Smooth muscle cell (in vitro differentiated cells): ENCODE data around the gene RTN3. TPM values are rescaled to one million over a fixed set of nuclear protein-coding genes. Genes with fewer than 3 reads are reported as not detected.

Source experiments
- DNase-seq: peaks from one replicate; lab custom pipeline; 2025; ENCODE audit not compliant: unreplicated experiment; lab: John Stamatoyannopoulos, UW
- H2AFZ ChIP-seq: fragments of 200-600 bp; sonication (generic); 2 replicates; pipeline ENCODE4 v1.6.0; 2016; ENCODE audit warnings: antibody characterized with exemption, low read depth, mild to moderate bottlenecking
- H3F3A ChIP-seq: fragments of 200-600 bp; sonication (generic); 2 replicates; pipeline ENCODE4 v1.6.0; 2017; ENCODE audit warnings: antibody characterized with exemption, low read depth
- H3K27ac ChIP-seq: fragments of 200-600 bp; sonication (generic); 2 replicates; pipeline ENCODE4 v1.5.1; 2016; ENCODE audit warnings: low read depth, mild to moderate bottlenecking
- H3K27me3 ChIP-seq: fragments of 200-600 bp; sonication (generic); 2 replicates; pipeline ENCODE4 v1.6.1; 2016; ENCODE audit warnings: low read depth, mild to moderate bottlenecking
- H3K36me3 ChIP-seq: fragments of 200-600 bp; sonication (generic); 2 replicates; pipeline ENCODE4 v1.5.1; 2016; ENCODE audit warnings: low read depth
- H3K4me1 ChIP-seq: fragments of 200-600 bp; sonication (generic); 2 replicates; pipeline ENCODE4 v1.5.1; 2016; ENCODE audit warnings: low read depth
- H3K4me2 ChIP-seq: fragments of 200-600 bp; sonication (generic); 2 replicates; pipeline ENCODE4 v1.6.0; 2016; ENCODE audit warnings: mild to moderate bottlenecking
- H3K4me3 ChIP-seq: fragments of 200-600 bp; sonication (generic); 2 replicates; pipeline ENCODE4 v1.5.1; 2016; ENCODE audit warnings: mild to moderate bottlenecking
- H3K79me2 ChIP-seq: fragments of 200-600 bp; sonication (generic); 2 replicates; pipeline ENCODE4 v1.6.0; 2016; ENCODE audit warnings: low read depth, mild to moderate bottlenecking
- H3K9ac ChIP-seq: fragments of 200-600 bp; sonication (generic); 2 replicates; pipeline ENCODE4 v1.6.0; 2016; ENCODE audit warnings: low read depth
- H3K9me3 ChIP-seq: fragments of 200-600 bp; sonication (generic); replicated peaks from 2 replicates; pipeline ENCODE4 v1.5.1; 2016; ENCODE audit warnings: low read depth
- H4K20me1 ChIP-seq: fragments of 200-600 bp; sonication (generic); 2 replicates; pipeline ENCODE4 v1.6.0; 2016; ENCODE audit warnings: low read depth
- WGBS: methylation state at CpG from one replicate; pipeline ENCODE4 v1.1.7; 2016; ENCODE audit warnings: low lambda C conversion rate; 5-methylcytosine and 5-hydroxymethylcytosine counted together
- polyA plus RNA-seq: library from polyadenylated mRNA; unstranded; fragments of >200 nt; fragmentation: Nextera tagmentation; extraction: Ambion mirVana; gene quantifications from 2 replicates; pipeline ENCODE4 v1.2.1, GENCODE V29; 2016
- small RNA-seq: library from RNA; depleted of rRNA; stranded (forward); fragments of <200 nt; gene quantifications from one replicate; pipeline ENCODE3, GENCODE V24; 2014
- total RNA-seq: library from RNA; depleted of rRNA; stranded (reverse); fragments of >200 nt; gene quantifications from 2 replicates; pipeline ENCODE4 v1.2.3, GENCODE V29; 2014
- TF ChIP-seq, protein P1 (sequence below): fragments of 200-600 bp; sonication (generic); IDR thresholded peaks from 2 replicates; pipeline ENCODE4 v1.5.1; 2017; ENCODE audit warnings: borderline replicate concordance, mild to moderate bottlenecking, antibody characterized with exemption; ENCODE audit not compliant: insufficient read depth, poor library complexity, severe bottlenecking

Gene RTN3
- total and polyA plus RNA-seq, 2 experiments from 2014 or later = 43.5 to 64.9 TPM

DNA sequence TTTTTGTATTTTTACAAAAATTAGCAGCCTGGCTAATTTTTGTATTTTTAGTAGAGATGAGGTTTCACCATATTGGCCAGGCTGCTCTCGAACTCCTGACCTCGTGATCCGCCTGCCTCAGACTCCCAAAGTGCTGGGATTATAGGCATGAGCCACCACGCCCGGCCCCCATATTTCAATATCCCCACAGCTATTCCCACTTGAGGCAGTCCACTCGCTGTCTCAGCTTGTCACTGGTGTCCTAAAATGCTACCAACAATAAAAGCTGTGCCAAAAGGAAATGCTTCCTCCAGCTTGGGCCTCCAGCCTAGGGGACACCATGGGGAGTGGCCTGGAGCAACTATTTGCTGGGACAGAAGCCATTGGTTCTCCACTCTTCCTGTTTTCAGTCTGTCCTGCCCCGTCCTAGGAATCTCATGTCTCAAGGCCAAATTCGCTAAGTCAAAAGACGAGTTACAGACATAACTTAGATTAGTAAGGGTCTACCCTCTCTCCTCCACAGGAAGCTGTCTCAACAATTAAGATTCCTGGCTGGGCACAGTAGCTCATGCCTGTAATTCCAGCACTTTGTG lies 124.6 kb downstream of the RTN3 start:
- no peaks in the 10 kb centered on the region for H3K79me2 ChIP-seq
- DNase-seq = no peak
- no peaks in the 10 kb centered on the region for H3K36me3 ChIP-seq
- H3K9me3 ChIP-seq = no peaks in the 10 kb centered on the region
- no peak overlapping the region for H3K9ac ChIP-seq
- no peak overlapping the region for H3K27ac ChIP-seq
- 69% methylated on average over 9 of the region's 9 CpGs for WGBS
- H3K4me1 ChIP-seq = no peaks in the 10 kb centered on the region
- no peak overlapping the region for H2AFZ ChIP-seq
- TF ChIP-seq, protein P1, sequence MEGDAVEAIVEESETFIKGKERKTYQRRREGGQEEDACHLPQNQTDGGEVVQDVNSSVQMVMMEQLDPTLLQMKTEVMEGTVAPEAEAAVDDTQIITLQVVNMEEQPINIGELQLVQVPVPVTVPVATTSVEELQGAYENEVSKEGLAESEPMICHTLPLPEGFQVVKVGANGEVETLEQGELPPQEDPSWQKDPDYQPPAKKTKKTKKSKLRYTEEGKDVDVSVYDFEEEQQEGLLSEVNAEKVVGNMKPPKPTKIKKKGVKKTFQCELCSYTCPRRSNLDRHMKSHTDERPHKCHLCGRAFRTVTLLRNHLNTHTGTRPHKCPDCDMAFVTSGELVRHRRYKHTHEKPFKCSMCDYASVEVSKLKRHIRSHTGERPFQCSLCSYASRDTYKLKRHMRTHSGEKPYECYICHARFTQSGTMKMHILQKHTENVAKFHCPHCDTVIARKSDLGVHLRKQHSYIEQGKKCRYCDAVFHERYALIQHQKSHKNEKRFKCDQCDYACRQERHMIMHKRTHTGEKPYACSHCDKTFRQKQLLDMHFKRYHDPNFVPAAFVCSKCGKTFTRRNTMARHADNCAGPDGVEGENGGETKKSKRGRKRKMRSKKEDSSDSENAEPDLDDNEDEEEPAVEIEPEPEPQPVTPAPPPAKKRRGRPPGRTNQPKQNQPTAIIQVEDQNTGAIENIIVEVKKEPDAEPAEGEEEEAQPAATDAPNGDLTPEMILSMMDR = no peak
- no peak overlapping the region for H3K4me3 ChIP-seq
- H3K4me2 ChIP-seq = no peak overlapping the region
- H3F3A ChIP-seq = no peaks in the 10 kb centered on the region
- H3K27me3 ChIP-seq = no peaks in the 10 kb centered on the region
- no peaks in the 10 kb centered on the region for H4K20me1 ChIP-seq

Small RNAs within 50 kb of the gene (small RNA-seq; reads per million reads assigned to genes)
- gene AP000753.3 (0.18 reads per million), gene RN7SL596P (not detected)

Other genes starting within 250 kb of the RTN3 start
- 0.04 TPM in 1 of 2 replicates, not detected in the other for gene PLAAT5, start 190.3 kb upstream of the RTN3 start, total RNA-seq
- gene PLAAT5, start 190.3 kb upstream of the RTN3 start, polyA plus RNA-seq = 0.06 TPM in 1 of 2 replicates, not detected in the other
- gene LGALS12, start 175.4 kb upstream of the RTN3 start, total RNA-seq = 0.58 TPM in 1 of 2 replicates, not detected in the other
- gene LGALS12, start 175.4 kb upstream of the RTN3 start, polyA plus RNA-seq = not detected in 2 replicates
- gene PLAAT4, start 144.7 kb upstream of the RTN3 start, total RNA-seq = not detected in 2 replicates
- gene PLAAT4, start 144.7 kb upstream of the RTN3 start, polyA plus RNA-seq = not detected in 2 replicates
- not detected in 2 replicates for gene PLAAT2, start 118.1 kb upstream of the RTN3 start, total RNA-seq
- not detected in 2 replicates for gene PLAAT2, start 118.1 kb upstream of the RTN3 start, polyA plus RNA-seq
- 2.5 and 5.2 TPM in 2 replicates for gene PLAAT3, start 67.1 kb upstream of the RTN3 start, total RNA-seq
- 0.90 and 5.0 TPM in 2 replicates for gene PLAAT3, start 67.1 kb upstream of the RTN3 start, polyA plus RNA-seq
- 32.5 and 37.5 TPM in 2 replicates for gene ATL3, start 10.1 kb upstream of the RTN3 start, total RNA-seq
- 13.0 and 14.9 TPM in 2 replicates for gene ATL3, start 10.1 kb upstream of the RTN3 start, polyA plus RNA-seq
- gene ZFTA, start 87.3 kb downstream of the RTN3 start, total RNA-seq = 14.9 and 15.7 TPM in 2 replicates
- gene ZFTA, start 87.3 kb downstream of the RTN3 start, polyA plus RNA-seq = 11.0 and 11.1 TPM in 2 replicates
- gene SPINDOC, start 132.0 kb downstream of the RTN3 start, total RNA-seq = 13.6 and 15.3 TPM in 2 replicates
- gene SPINDOC, start 132.0 kb downstream of the RTN3 start, polyA plus RNA-seq = 12.1 and 13.7 TPM in 2 replicates
- gene MARK2, start 157.6 kb downstream of the RTN3 start, total RNA-seq = 14.2 and 16.9 TPM in 2 replicates
- gene MARK2, start 157.6 kb downstream of the RTN3 start, polyA plus RNA-seq = 23.3 and 32.4 TPM in 2 replicates
- 5.5 and 8.5 TPM in 2 replicates for gene RCOR2, start 235.7 kb downstream of the RTN3 start, total RNA-seq
- 8.3 and 8.7 TPM in 2 replicates for gene RCOR2, start 235.7 kb downstream of the RTN3 start, polyA plus RNA-seq